Measurements from ENCODE around the gene SPEG.

GRCh38 chr2:219489315-219489714 lies 54.7 kb downstream of the SPEG start:
- no peak for TF ChIP-seq POLR2A (IDR thresholded peaks at IDR 0.05)
- no peak for TF ChIP-seq CTCF (IDR thresholded peaks at IDR 0.05)

All from right lobe of liver (tissue), 4 donors.